Measurements from ENCODE around the gene RAMP2. TPM values are rescaled to one million over a fixed set of nuclear protein-coding genes. Genes with fewer than 3 reads are reported as not detected.
A peak's percentile ranks its signal among the peaks of the same experiment; 100 is the strongest.

The RAMP2 gene
- total and polyA plus RNA-seq, 2 of the 13 experiments (the other 11 are each of a cell fraction or from before 2014, with no cell fraction given): 1.4 to 5.2 TPM

- TF ChIP-seq TFAP4 (IDR thresholded peaks at IDR 0.05; ENCODE audit: borderline replicate concordance, low read depth): peak; percentile 38; the same call in 1 of the 2 replicates
- no peak for TF ChIP-seq ZNF652 (CRISPR knock-in tag; IDR thresholded peaks at IDR 0.05; ENCODE audit: borderline replicate concordance, low read depth)
- TF ChIP-seq ZNF782 (CRISPR knock-in tag; IDR thresholded peaks at IDR 0.05; ENCODE audit: borderline replicate concordance): peak; percentile 86; the same call in 1 of the 2 replicates
- TF ChIP-seq CTCF (CRISPR knock-in tag; IDR thresholded peaks at IDR 0.05): peak; percentile 42
- peak; percentile 92; the same call in 1 of the 2 replicates for TF ChIP-seq ZNF510 (CRISPR knock-in tag; IDR thresholded peaks at IDR 0.05; ENCODE audit: low read depth)
- peak; percentile 85 for TF ChIP-seq MXD3 (CRISPR knock-in tag; IDR thresholded peaks at IDR 0.05)
- no peak for TF ChIP-seq PBX2 (CRISPR knock-in tag; IDR thresholded peaks at IDR 0.05)
- TF ChIP-seq ZBTB26 (CRISPR knock-in tag; IDR thresholded peaks at IDR 0.05; ENCODE audit: borderline replicate concordance): peak; percentile 78
- TF ChIP-seq GATA4 (IDR thresholded peaks at IDR 0.05; ENCODE audit: borderline replicate concordance, low read depth): 0 out of 2 replicates have a peak, but pooled peaks have one; percentile 56
- TF ChIP-seq DNMT1 (CRISPR knock-in tag; IDR thresholded peaks at IDR 0.05): no peak
- TF ChIP-seq ZNF10 (CRISPR knock-in tag; IDR thresholded peaks at IDR 0.05; ENCODE audit: borderline replicate concordance, low read depth): no peak
- TF ChIP-seq ZBTB7B (CRISPR knock-in tag; IDR thresholded peaks at IDR 0.05): peak; percentile 40; the same call in 1 of the 2 replicates
- no peak; the same call in 1 of the 2 replicates for TF ChIP-seq ZC3H4 (CRISPR knock-in tag; IDR thresholded peaks at IDR 0.05; ENCODE audit: borderline replicate concordance)
- peak; percentile 73; the same call in 1 of the 2 replicates for TF ChIP-seq ZNF768 (CRISPR knock-in tag; IDR thresholded peaks at IDR 0.05)
- peak; percentile 95 for TF ChIP-seq ZNF546 (CRISPR knock-in tag; conservative IDR thresholded peaks at IDR 0.05)
- no peak for TF ChIP-seq HMGA1 (CRISPR knock-in tag; conservative IDR thresholded peaks at IDR 0.05)
- TF ChIP-seq IRF1 (CRISPR knock-in tag; IDR thresholded peaks at IDR 0.05; ENCODE audit: low read depth): no peak
- no peak for TF ChIP-seq GLMP (CRISPR knock-in tag; IDR thresholded peaks at IDR 0.05; ENCODE audit: borderline replicate concordance)
- peak; percentile 93 for TF ChIP-seq KAT8 (CRISPR knock-in tag; IDR thresholded peaks at IDR 0.05)
Observed at GRCh38 chr17:42798383-42799380, 37.7 kb downstream of the RAMP2 start, which contains the start of the genes CNTD1 and COA3 (continued).
